Subcutaneous abdominal adipose tissue (tissue), 5 donors: ENCODE data around the gene CAMKK2.

Experiments
- H3K27ac ChIP-seq: one replicate; pipeline ENCODE4 v1.7.0; 2013; ENCODE audit warnings: low read depth, mild to moderate bottlenecking, inconsistent platforms, low read length, moderate library complexity
- H3K27me3 ChIP-seq, 5 donors: one replicate each; pipeline ENCODE4 v1.7.0; 2013; ENCODE audit warnings: low read length in 5 of 5, inconsistent platforms in 1 of 5; ENCODE audit not compliant: control insufficient read depth in 5 of 5, insufficient read depth in 4 of 5
- H3K36me3 ChIP-seq, 5 donors: one replicate each; pipeline ENCODE4 v1.7.0; 2013; ENCODE audit warnings: low read length in 5 of 5; ENCODE audit not compliant: control insufficient read depth in 5 of 5, insufficient read depth in 5 of 5
- H3K4me1 ChIP-seq, 5 donors: one replicate each; pipeline ENCODE4 v1.7.0; 2013; ENCODE audit warnings: low read length in 5 of 5, mild to moderate bottlenecking in 3 of 5, moderate library complexity in 1 of 5; ENCODE audit not compliant: control insufficient read depth in 5 of 5, insufficient read depth in 5 of 5
- H3K4me3 ChIP-seq, 5 donors: one replicate each; pipeline ENCODE4 v1.7.0; 2013; ENCODE audit warnings: low read length in 5 of 5, low read depth in 1 of 5
- H3K9ac ChIP-seq, 5 donors: one replicate each; pipeline ENCODE4 v1.7.0; 2013; ENCODE audit warnings: low read length in 5 of 5, mild to moderate bottlenecking in 4 of 5, moderate library complexity in 3 of 5
- H3K9me3 ChIP-seq, 5 donors: one replicate each; pipeline ENCODE4 v1.7.0; 2013; ENCODE audit warnings: low read length in 5 of 5; ENCODE audit not compliant: control insufficient read depth in 5 of 5
- donor health status: healthy.
- donor health status: healthy.
- donor health status: healthy.
- donor health status: healthy.
- donor health status: healthy.

Gene CAMKK2

GRCh38 chr12:121222847-121223246 is 73.7 kb downstream of the CAMKK2 start:
- Histone ChIP-seq H3K9ac (no peak overlapping the region), H3K4me3 (no peak overlapping the region), H3K9me3 (no peaks in the 10 kb centered on the region), H3K36me3 (peaks cover 0 to 43% (median 12%) of the 10 kb centered on the region in 5 donors), H3K27me3 (no peaks in the 10 kb centered on the region), H3K27ac (no peak overlapping the region), H3K4me1 (peaks cover 0 to 7% (median 4%) of the 10 kb centered on the region in 5 donors)

- Histone ChIP-seq H3K9ac (no peak overlapping the region), H3K9me3 (no peaks in the 10 kb centered on the region), H3K27me3 (no peaks in the 10 kb centered on the region), H3K27ac (no peak overlapping the region), H3K36me3 (peaks cover 3 to 39% (median 19%) of the 10 kb centered on the region in 5 donors), H3K4me3 (no peak overlapping the region), H3K4me1 (peaks cover under 1 to 19% (median 7%) of the 10 kb centered on the region in 5 donors)
Measured at GRCh38 chr12:121219353-121219986, 77.0 kb downstream of the CAMKK2 start.

- no peak overlapping the region for H3K4me3 ChIP-seq
- no peaks in the 10 kb centered on the region for H3K9me3 ChIP-seq
- H3K36me3 ChIP-seq, result peaks cover 3 to 34% (median 17%) of the 10 kb centered on the region in 5 donors
- H3K9ac ChIP-seq, result no peak overlapping the region
- H3K27me3 ChIP-seq, result no peaks in the 10 kb centered on the region
- H3K4me1 ChIP-seq, result peaks cover 2 to 26% (median 9%) of the 10 kb centered on the region in 5 donors
- no peak overlapping the region for H3K27ac ChIP-seq
Measured at GRCh38 chr12:121218588-121219352, 77.7 kb downstream of the CAMKK2 start.

- Histone ChIP-seq H3K9me3 (no peaks in the 10 kb centered on the region), H3K4me3 (no peak overlapping the region), H3K27ac (no peak overlapping the region), H3K36me3 (peaks cover 3 to 28% (median 11%) of the 10 kb centered on the region in 5 donors), H3K9ac (no peak overlapping the region), H3K27me3 (no peaks in the 10 kb centered on the region), H3K4me1 (peaks cover 2 to 30% (median 9%) of the 10 kb centered on the region in 5 donors)
Measured at GRCh38 chr12:121217761-121218160, 78.7 kb downstream of the CAMKK2 start.

- Histone ChIP-seq H3K4me1 (peaks cover 2 to 30% (median 9%) of the 10 kb centered on the region in 5 donors), H3K9ac (no peak overlapping the region), H3K36me3 (peaks cover 3 to 26% (median 11%) of the 10 kb centered on the region in 5 donors), H3K27me3 (no peaks in the 10 kb centered on the region), H3K9me3 (no peaks in the 10 kb centered on the region), H3K4me3 (no peak overlapping the region), H3K27ac (no peak overlapping the region)
Measured at GRCh38 chr12:121217063-121217462, 79.4 kb downstream of the CAMKK2 start.

- Histone ChIP-seq H3K4me3 (no peak overlapping the region), H3K36me3 (peaks cover 3 to 20% (median 11%) of the 10 kb centered on the region in 5 donors), H3K4me1 (peaks cover 2 to 33% (median 11%) of the 10 kb centered on the region in 5 donors), H3K27me3 (no peaks in the 10 kb centered on the region), H3K9me3 (no peaks in the 10 kb centered on the region), H3K9ac (no peak overlapping the region), H3K27ac (no peak overlapping the region)
Measured at GRCh38 chr12:121216102-121216501, 80.4 kb downstream of the CAMKK2 start.

GRCh38 chr12:121214855-121215745 is 81.4 kb downstream of the CAMKK2 start:
- no peaks in the 10 kb centered on the region for H3K27me3 ChIP-seq
- H3K9ac ChIP-seq, result peak overlapping the region in 1 of 5 donors; percentile 35
- H3K4me3 ChIP-seq, result peak overlapping the region in 1 of 5 donors; percentile 10
- no peaks in the 10 kb centered on the region for H3K9me3 ChIP-seq
- peaks cover 2 to 37% (median 18%) of the 10 kb centered on the region in 5 donors for H3K4me1 ChIP-seq
- peaks cover 3 to 17% (median 11%) of the 10 kb centered on the region in 5 donors for H3K36me3 ChIP-seq
- no peak overlapping the region for H3K27ac ChIP-seq

GRCh38 chr12:121214166-121214777 is 82.2 kb downstream of the CAMKK2 start:
- no peak overlapping the region for H3K27ac ChIP-seq
- no peaks in the 10 kb centered on the region for H3K9me3 ChIP-seq
- H3K36me3 ChIP-seq, result peaks cover 3 to 17% (median 11%) of the 10 kb centered on the region in 5 donors
- H3K9ac ChIP-seq, result peak overlapping the region in 1 of 5 donors; percentile 35
- peak overlapping the region in 1 of 5 donors; percentile 10 for H3K4me3 ChIP-seq
- H3K27me3 ChIP-seq, result no peaks in the 10 kb centered on the region
- peaks cover 2 to 36% (median 20%) of the 10 kb centered on the region in 5 donors for H3K4me1 ChIP-seq

GRCh38 chr12:121212875-121213274 is 83.6 kb downstream of the CAMKK2 start:
- H3K4me1 ChIP-seq, result peaks cover 2 to 40% (median 20%) of the 10 kb centered on the region in 5 donors
- no peak overlapping the region for H3K27ac ChIP-seq

More at GRCh38 chr12:121212875-121213274, 83.6 kb downstream of the CAMKK2 start:
- peaks cover 3 to 9% (median 6%) of the 10 kb centered on the region in 5 donors for H3K36me3 ChIP-seq
- H3K4me3 ChIP-seq, result no peak overlapping the region
- no peaks in the 10 kb centered on the region for H3K27me3 ChIP-seq
- H3K9me3 ChIP-seq, result no peaks in the 10 kb centered on the region
- no peak overlapping the region for H3K9ac ChIP-seq
